ENCODE results near the gene RAD1. TPM values are rescaled to one million over a fixed set of nuclear protein-coding genes. Genes with fewer than 3 reads are reported as not detected.

Gene RAD1
- total RNA-seq, 1 donor from 2014 or later, result 32.9 TPM

- intact Hi-C loops (cut with micrococcal nuclease), result loop anchor here (5.0 kb wide), 4 partner anchors 677 to 1077 kb away; partner anchors contain the start of gene SPEF2
These were observed 3.8 kb upstream of the RAD1 start for GRCh38 chr5:34919077-34919476.

DNA sequence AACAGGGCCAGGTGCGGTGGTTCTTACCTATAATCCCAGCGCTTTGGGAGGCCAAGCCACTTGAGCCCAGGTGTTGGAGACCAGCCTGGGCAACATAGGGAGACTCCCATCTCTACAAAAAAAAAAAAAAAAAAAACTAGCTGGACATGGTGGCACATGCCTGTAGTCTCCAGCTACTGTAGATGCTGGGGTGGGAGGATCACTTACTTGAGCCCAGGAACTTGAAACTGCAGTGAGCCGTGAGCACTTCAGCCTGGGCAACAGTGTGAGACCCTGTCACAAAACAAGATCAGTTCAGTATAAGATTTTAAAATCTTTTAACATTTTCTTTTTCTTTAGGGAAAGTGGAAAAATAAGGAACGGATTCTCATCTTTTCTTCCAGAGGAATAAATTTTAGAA lies 2.7 kb upstream of the RAD1 start:
- intact Hi-C loops (cut with micrococcal nuclease), result loop anchor here (5.0 kb wide), 4 partner anchors 676 to 1076 kb away; partner anchors contain the start of gene SPEF2

GRCh38 chr5:34916518-34916917 lies 1.2 kb upstream of the RAD1 start:
- intact Hi-C loops (cut with micrococcal nuclease), result loop anchor here (5.0 kb wide), 4 partner anchors 674 to 1074 kb away; partner anchors contain the start of gene SPEF2

DNA sequence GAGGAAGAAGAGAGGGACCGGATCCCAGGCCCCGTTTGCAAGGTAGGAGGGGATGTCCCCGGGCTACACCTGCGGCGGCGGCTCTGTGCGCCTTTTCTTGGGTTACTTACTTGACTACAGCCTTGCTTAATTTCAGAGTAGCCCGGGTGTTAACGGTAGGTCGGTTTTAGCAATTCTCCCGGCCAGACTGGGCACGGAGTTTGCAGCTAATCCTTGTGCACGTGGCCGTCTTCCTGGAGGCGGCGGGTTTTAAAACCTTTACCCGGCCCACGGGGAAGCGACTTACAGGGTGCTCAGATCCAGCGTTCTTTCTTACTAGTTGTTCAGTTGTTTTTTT lies 520 bp upstream of the RAD1 start:
- intact Hi-C loops (cut with micrococcal nuclease), result loop anchor here (1.0 to 5.0 kb wide), 14 partner anchors 8 to 1960 kb away; partner anchors contain the start of genes AMACR, DNAJC21, NIPBL and SKP2

- intact Hi-C loops (cut with micrococcal nuclease), result loop anchor here (1.0 to 5.0 kb wide), 14 partner anchors 10 to 1962 kb away; partner anchors contain the start of genes AMACR, DNAJC21, NIPBL and SKP2
These were observed 599 bp downstream of the RAD1 start for GRCh38 chr5:34914671-34915138.

GRCh38 chr5:34913072-34913471 lies 2.2 kb downstream of the RAD1 start:
- intact Hi-C loops (cut with micrococcal nuclease), result no loop called here

GRCh38 chr5:34905564-34905963 lies 9.7 kb downstream of the RAD1 start:
- intact Hi-C loops (cut with micrococcal nuclease), result no loop called here

DNA sequence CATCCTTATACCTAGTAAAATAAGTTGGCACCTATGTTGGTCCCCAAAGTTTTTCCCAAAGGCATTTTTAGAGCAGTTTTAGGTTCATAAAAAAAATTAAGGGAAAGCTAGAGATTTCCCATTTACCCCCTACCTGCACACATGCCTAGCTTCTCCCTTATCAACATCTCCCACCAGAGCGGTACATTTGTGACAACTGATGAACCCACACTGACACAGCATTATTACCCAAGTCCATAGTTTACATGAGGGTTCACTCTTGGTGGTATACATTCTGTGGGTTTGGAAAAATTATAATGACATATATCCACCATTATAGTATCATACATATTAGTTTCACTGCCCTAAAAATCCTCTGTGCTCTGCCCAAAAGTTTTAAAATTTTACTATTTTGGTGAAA lies 12.0 kb downstream of the RAD1 start:
- intact Hi-C loops (cut with micrococcal nuclease), result no loop called here

DNA sequence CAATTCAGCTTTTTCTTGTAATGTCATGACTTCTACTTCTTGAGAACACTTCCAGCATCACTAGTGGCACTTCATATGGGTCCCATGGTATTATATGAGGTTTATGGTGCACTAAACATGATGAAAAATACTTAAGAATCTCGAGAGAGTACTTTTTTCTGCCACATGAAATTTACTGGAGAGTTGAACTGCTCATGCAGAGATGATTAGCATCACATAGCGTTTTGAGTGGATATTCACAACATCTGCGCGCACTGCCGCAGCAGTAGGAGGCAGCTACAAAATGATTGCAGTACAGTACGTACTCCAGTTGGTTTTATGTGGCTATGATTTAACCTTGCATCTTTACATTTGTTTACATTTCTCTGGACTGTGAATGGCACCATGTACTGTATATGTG lies 14.7 kb downstream of the RAD1 start:
- intact Hi-C loops (cut with micrococcal nuclease), result no loop called here

DNA sequence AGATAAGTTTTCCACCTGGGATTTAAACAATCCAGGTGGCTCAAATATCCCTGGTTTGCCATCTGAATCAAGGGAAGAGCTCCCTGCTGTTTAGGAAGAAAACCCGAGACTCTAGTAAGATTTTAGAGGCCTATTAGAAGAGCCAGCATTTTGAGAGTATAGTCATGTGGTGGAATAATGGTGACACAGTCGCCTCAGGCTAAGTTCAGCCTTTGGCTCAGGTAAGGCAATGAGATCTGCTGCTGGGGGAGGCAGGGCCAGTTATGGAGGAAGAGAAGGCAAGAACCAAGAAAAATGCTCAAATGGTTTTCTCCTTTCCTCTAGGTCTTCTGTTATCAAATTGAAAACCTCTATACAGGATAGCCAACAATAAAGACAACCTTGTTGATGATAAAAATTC lies 16.2 kb downstream of the RAD1 start:
- intact Hi-C loops (cut with micrococcal nuclease), result loop anchor here (10.0 kb wide), 1 partner anchor 244 kb away; the partner anchor contains the start of gene RAI14

GRCh38 chr5:34898258-34898895 lies 16.9 kb downstream of the RAD1 start:
- intact Hi-C loops (cut with micrococcal nuclease), result loop anchor here (1.0 to 10.0 kb wide), 5 partner anchors 59 to 424 kb away; partner anchors contain the start of genes RAI14 and TTC23L

DNA sequence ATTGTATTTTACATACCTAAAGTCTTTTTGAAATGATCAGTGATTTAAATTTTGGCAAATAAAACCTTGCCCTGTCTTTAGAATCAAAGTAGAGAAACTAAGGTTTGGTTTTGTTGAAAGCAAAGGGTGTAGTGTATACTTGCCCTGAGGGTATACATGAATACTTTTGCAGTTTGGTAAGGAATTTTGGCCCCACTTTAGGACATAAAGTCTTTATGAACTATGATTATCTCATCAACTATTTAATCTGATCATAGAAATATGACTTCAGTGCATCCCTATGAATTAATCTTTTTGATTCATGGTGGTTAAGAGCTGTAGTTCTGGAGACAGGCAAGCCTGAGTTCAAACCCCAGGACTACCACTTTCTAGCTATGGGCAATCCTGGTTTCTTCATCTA lies 17.7 kb downstream of the RAD1 start:
- intact Hi-C loops (cut with micrococcal nuclease), result loop anchor here (1.0 to 10.0 kb wide), 5 partner anchors 58 to 423 kb away; partner anchors contain the start of genes RAI14 and TTC23L

- intact Hi-C loops (cut with micrococcal nuclease), result loop anchor here (10.0 kb wide), 1 partner anchor 241 kb away; the partner anchor contains the start of gene RAI14
These were observed 19.5 kb downstream of the RAD1 start for GRCh38 chr5:34895641-34896419.

GRCh38 chr5:34894716-34895115 lies 20.6 kb downstream of the RAD1 start:
- intact Hi-C loops (cut with micrococcal nuclease), result loop anchor here (10.0 kb wide), 1 partner anchor 240 kb away; the partner anchor contains the start of gene RAI14

GRCh38 chr5:34892414-34892813 lies 22.9 kb downstream of the RAD1 start:
- intact Hi-C loops (cut with micrococcal nuclease), result loop anchor here (10.0 kb wide), 1 partner anchor 238 kb away; the partner anchor contains the start of gene RAI14

- intact Hi-C loops (cut with micrococcal nuclease), result loop anchor here (10.0 kb wide), 1 partner anchor 237 kb away; the partner anchor contains the start of gene RAI14
These were observed 23.3 kb downstream of the RAD1 start for GRCh38 chr5:34891981-34892380.

DNA sequence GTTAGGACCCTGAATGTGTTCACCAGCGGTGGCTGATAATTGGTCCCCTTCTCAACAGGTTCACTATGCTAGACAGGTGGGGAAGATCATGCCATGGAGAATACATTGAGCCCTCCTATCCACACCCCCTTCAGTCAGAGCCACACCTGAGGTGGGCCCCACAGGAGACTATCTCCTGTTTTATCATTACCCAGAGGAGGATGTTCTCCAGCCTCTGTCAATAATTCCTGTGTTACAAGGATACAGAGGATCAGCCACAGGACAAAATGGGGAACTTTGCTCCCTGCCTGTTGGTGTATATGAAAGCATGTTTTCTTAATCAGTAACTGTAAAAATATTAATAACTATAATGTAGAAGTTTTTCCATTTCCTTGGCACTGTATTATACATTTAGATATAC lies 25.9 kb downstream of the RAD1 start:
- intact Hi-C loops (cut with micrococcal nuclease), result no loop called here

- intact Hi-C loops (cut with micrococcal nuclease), result no loop called here
These were observed 28.7 kb downstream of the RAD1 start for GRCh38 chr5:34886392-34887119.

DNA sequence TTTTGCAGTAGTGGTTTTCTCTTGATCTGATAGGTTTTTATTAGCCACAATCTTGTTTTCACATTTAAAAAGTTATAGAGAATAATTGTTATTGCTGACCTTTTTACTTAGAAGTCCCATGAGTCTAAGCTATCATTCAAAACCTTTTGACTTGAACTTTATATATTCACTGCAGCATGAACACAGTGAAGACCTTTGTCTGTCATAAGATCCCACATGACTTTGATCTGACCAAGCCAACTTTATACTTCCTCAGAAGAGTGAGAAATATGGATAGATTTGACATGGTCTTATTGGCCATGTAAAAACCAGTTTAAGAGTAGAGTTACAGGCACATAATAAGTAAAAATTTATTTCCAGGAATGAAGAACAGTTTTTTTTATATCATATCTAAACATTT lies 34.1 kb downstream of the RAD1 start:
- intact Hi-C loops (cut with micrococcal nuclease), result no loop called here

- intact Hi-C loops (cut with micrococcal nuclease), result no loop called here
These were observed 39.0 kb downstream of the RAD1 start for GRCh38 chr5:34876275-34876674.

DNA sequence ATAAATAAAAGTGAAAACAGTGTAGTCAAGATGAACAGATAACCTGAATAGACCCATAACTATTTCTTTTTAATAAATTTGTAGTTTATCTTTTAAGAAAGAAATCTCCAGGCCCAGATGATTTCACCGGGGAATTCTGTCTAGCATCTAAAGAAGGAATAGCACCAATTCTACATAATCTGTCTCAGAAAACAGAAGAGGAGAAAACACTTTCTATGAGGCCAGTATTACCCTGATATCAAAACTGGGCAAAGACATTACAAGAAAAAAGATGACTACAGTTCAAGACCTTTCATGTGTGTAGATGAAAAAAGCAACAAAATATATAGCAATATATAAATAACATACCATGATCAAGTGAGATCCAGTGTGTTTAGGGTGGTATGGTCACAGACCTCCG lies 44.9 kb downstream of the RAD1 start:
- intact Hi-C loops (cut with micrococcal nuclease), result no loop called here
